Endodermal cell (in vitro differentiated cells): Measurements from ENCODE around the gene TEKTIP1. TPM values are rescaled to one million over a fixed set of nuclear protein-coding genes. Genes with fewer than 3 reads are reported as not detected.

Experiments
- DNase-seq: peaks from one replicate; pipeline ENCODE4 v3.0.0-alpha.2; 2017
- H3K27ac ChIP-seq: 2 replicates; pipeline ENCODE4 v1.5.1; 2013; ENCODE audit warnings: mild to moderate bottlenecking, low read depth, low read length, moderate library complexity
- H3K27me3 ChIP-seq: 2 replicates; pipeline ENCODE4 v1.6.1; 2013; ENCODE audit warnings: mild to moderate bottlenecking, low read length, moderate library complexity; ENCODE audit not compliant: insufficient read depth, control insufficient read depth, poor library complexity, severe bottlenecking
- H3K36me3 ChIP-seq: 2 replicates; pipeline ENCODE4 v1.7.0; 2013; ENCODE audit warnings: mild to moderate bottlenecking, low read length, moderate library complexity; ENCODE audit not compliant: control insufficient read depth, insufficient read depth
- H3K4me1 ChIP-seq: one replicate; pipeline ENCODE4 v1.7.0; 2013; ENCODE audit warnings: low read length; ENCODE audit not compliant: control insufficient read depth, insufficient read depth
- H3K4me3 ChIP-seq: 2 replicates; pipeline ENCODE4 v1.5.1; 2013; ENCODE audit warnings: mild to moderate bottlenecking, low read length, moderate library complexity
- H3K9ac ChIP-seq: 2 replicates; pipeline ENCODE4 v1.6.1; 2013; ENCODE audit warnings: mild to moderate bottlenecking, low read length, moderate library complexity; ENCODE audit not compliant: poor library complexity, severe bottlenecking; ENCODE audit errors: extremely low read depth
- H3K9me3 ChIP-seq: 2 replicates; pipeline ENCODE4 v1.6.1; 2013; ENCODE audit warnings: mild to moderate bottlenecking, low read length, moderate library complexity; ENCODE audit not compliant: control insufficient read depth
- H3K27ac Mint-ChIP-seq: 2 replicates; pipeline ENCODE4 v1.8.0; 2020; ENCODE audit warnings: mixed read lengths
- H3K27me3 Mint-ChIP-seq: 2 replicates; pipeline ENCODE4 v1.8.0; 2021; ENCODE audit warnings: mild to moderate bottlenecking, mixed read lengths; ENCODE audit not compliant: insufficient read depth
- H3K36me3 Mint-ChIP-seq: 2 replicates; pipeline ENCODE4 v1.8.0; 2020; ENCODE audit warnings: low read depth, mixed read lengths
- H3K4me1 Mint-ChIP-seq: 2 replicates; pipeline ENCODE4 v1.8.0; 2020; ENCODE audit warnings: mixed read lengths
- H3K4me3 Mint-ChIP-seq: 2 replicates; pipeline ENCODE4 v1.8.0; 2020; ENCODE audit warnings: mild to moderate bottlenecking, moderate library complexity, mixed read lengths
- H3K9me3 Mint-ChIP-seq: 2 replicates; pipeline ENCODE4 v1.8.0; 2020; ENCODE audit warnings: mild to moderate bottlenecking, mixed read lengths
- WGBS, 2 experiments: methylation state at CpG; one replicate each; pipeline versions ENCODE4 v1.1.5 to v1.1.7; 2013; ENCODE audit warnings: missing lambda C conversion rate in 2 of 2, mixed read lengths in 1 of 2; ENCODE audit not compliant: insufficient coverage in 1 of 2, insufficient read length in 1 of 2; 5-methylcytosine and 5-hydroxymethylcytosine counted together
- total RNA-seq, 2 donors: library from RNA; stranded (reverse); fragmentation: NEBNext Ultra II Directional in 1 of 2; extraction: Animal tissue kit (Norgen Biotek cat#: 25700) in 1 of 2; gene quantifications; 2 replicates in 1 of 2; 3 replicates in 1 of 2; pipeline ENCODE4 v1.2.1, GENCODE V29; 2021
- TF ChIP-seq, protein P1 (sequence below): fragments of 200-600 bp; sonication (generic); conservative IDR thresholded peaks from 2 replicates; pipeline ENCODE4 v1.5.0; 2021; ENCODE audit warnings: antibody characterized with exemption, mild to moderate bottlenecking

The TEKTIP1 gene
- total RNA-seq, 2 donors from 2014 or later = 4.6 to 5.7 TPM

DNA sequence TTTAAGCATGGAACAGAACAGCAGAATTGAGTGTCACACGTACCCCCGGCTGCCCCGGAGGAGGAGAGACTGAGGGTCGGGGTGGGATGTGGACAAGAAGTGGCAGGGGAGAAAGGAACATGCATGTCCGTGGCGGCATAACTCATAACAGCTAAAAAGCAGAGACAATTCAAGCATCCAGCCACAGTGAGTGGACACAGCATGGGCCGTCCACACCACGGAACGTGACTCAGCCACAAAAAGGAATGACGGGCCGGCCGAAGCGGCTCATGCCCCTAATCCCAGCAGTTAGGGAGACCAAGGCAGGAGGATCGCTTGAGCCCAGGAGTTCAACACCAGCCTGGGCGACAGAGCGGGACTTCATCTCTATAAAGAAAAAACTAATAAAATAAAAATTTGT, 46.1 kb upstream of the TEKTIP1 start:
- Histone ChIP-seq H3K9me3 (no peaks in the 10 kb centered on the region), H3K4me3 (no peak overlapping the region), H3K27ac (no peak overlapping the region), H3K36me3 (peaks cover 23% of the 10 kb centered on the region), H3K9ac (no peak overlapping the region), H3K4me1 (no peaks in the 10 kb centered on the region), H3K27me3 (no peaks in the 10 kb centered on the region)
- Mint-ChIP-seq H3K27me3 (no peaks in the 10 kb centered on the region), H3K27ac (peak overlapping the region; percentile 18), H3K4me3 (no peak overlapping the region), H3K36me3 (peaks cover 46% of the 10 kb centered on the region), H3K4me1 (no peaks in the 10 kb centered on the region), H3K9me3 (no peaks in the 10 kb centered on the region)
- no peak for DNase-seq
- TF ChIP-seq, protein P1, sequence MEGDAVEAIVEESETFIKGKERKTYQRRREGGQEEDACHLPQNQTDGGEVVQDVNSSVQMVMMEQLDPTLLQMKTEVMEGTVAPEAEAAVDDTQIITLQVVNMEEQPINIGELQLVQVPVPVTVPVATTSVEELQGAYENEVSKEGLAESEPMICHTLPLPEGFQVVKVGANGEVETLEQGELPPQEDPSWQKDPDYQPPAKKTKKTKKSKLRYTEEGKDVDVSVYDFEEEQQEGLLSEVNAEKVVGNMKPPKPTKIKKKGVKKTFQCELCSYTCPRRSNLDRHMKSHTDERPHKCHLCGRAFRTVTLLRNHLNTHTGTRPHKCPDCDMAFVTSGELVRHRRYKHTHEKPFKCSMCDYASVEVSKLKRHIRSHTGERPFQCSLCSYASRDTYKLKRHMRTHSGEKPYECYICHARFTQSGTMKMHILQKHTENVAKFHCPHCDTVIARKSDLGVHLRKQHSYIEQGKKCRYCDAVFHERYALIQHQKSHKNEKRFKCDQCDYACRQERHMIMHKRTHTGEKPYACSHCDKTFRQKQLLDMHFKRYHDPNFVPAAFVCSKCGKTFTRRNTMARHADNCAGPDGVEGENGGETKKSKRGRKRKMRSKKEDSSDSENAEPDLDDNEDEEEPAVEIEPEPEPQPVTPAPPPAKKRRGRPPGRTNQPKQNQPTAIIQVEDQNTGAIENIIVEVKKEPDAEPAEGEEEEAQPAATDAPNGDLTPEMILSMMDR = no peak
- 95 to 98% methylated on average over 9 to 16 of the region's 16 CpGs for WGBS, 2 experiments

DNA sequence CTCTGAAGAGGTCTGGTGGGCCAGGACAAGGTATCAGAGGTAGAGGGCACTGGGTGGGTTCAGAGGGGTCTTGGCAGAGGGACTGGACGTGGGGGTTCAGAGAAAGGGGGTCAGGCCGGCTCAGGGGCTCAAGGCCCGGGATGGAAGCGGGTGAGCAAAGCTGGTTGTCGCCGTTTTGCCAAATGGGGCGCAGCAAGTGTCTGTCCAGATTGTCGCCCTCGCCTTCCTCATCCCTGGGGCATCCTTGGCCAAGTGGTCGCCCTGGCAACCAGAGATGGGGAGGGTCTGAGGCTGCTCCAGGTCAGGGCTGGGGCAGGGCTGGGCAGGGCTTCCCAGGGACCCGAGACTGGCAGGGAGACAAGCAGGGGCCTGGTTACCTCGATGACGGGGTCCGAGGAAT, 45.3 kb upstream of the TEKTIP1 start:
- Histone ChIP-seq H3K4me3 (no peak overlapping the region), H3K4me1 (no peaks in the 10 kb centered on the region), H3K27me3 (no peaks in the 10 kb centered on the region), H3K27ac (no peak overlapping the region), H3K9ac (no peak overlapping the region), H3K36me3 (peaks cover 23% of the 10 kb centered on the region), H3K9me3 (no peaks in the 10 kb centered on the region)
- TF ChIP-seq, protein P1 = no peak
- DNase-seq = no peak
- no peaks in the 10 kb centered on the region for H3K27me3 Mint-ChIP-seq
- WGBS, 2 experiments = 92 to 95% methylated on average over 4 to 14 of the region's 14 CpGs
- no peak overlapping the region for H3K27ac Mint-ChIP-seq
- peaks cover 48% of the 10 kb centered on the region for H3K36me3 Mint-ChIP-seq
- H3K4me3 Mint-ChIP-seq = no peak overlapping the region
- no peaks in the 10 kb centered on the region for H3K4me1 Mint-ChIP-seq
- H3K9me3 Mint-ChIP-seq = no peaks in the 10 kb centered on the region

DNA sequence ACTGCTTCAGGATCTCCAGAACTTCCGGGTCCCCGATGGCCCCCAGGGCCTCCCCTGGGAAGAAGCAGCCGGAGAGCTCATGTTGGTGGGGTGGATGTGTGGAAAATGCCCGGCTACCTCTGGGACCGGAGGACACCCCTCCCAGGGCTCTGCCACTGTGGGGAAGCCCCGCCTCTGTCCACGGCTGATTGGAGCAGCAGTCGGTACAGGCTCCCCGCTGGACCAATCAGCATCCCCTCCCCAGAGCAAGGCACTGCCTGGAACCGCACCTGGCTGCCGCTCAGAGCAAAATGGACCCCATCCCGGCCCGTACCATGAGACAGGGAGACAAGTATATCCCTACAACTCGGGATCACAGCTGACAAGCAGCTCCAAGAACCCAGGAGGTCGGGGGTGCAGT, 44.9 kb upstream of the TEKTIP1 start:
- Histone ChIP-seq H3K4me1 (no peaks in the 10 kb centered on the region), H3K9me3 (no peaks in the 10 kb centered on the region), H3K9ac (no peak overlapping the region), H3K4me3 (no peak overlapping the region), H3K27ac (no peak overlapping the region), H3K36me3 (peaks cover 23% of the 10 kb centered on the region), H3K27me3 (no peaks in the 10 kb centered on the region)
- Mint-ChIP-seq H3K4me1 (no peaks in the 10 kb centered on the region), H3K27ac (no peak overlapping the region), H3K9me3 (no peaks in the 10 kb centered on the region), H3K27me3 (no peaks in the 10 kb centered on the region), H3K36me3 (peaks cover 48% of the 10 kb centered on the region), H3K4me3 (no peak overlapping the region)
- TF ChIP-seq, protein P1 = no peak
- WGBS, 2 experiments = 84 to 98% methylated on average over 9 to 15 of the region's 15 CpGs
- DNase-seq = peak; percentile 94
